Lower leg skin (tissue), 3 donors: Measurements from ENCODE around the gene SFPQ.

ENCODE experiments used
- POLR2A ChIP-seq, 2 donors: fragments of 450-650 bp; IDR thresholded peaks; one replicate each; pipeline ENCODE4 v1.6.1; 2016 to 2017; ENCODE audit warnings: antibody characterized with exemption in 2 of 2, mild to moderate bottlenecking in 1 of 2, moderate library complexity in 1 of 2
- TF ChIP-seq, protein P1 (sequence below), 3 donors: fragments of 450-650 bp; IDR thresholded peaks; one replicate each; pipeline ENCODE4 v1.5.1; 2016; ENCODE audit warnings: antibody characterized with exemption in 3 of 3, mild to moderate bottlenecking in 3 of 3, moderate library complexity in 2 of 3

DNA sequence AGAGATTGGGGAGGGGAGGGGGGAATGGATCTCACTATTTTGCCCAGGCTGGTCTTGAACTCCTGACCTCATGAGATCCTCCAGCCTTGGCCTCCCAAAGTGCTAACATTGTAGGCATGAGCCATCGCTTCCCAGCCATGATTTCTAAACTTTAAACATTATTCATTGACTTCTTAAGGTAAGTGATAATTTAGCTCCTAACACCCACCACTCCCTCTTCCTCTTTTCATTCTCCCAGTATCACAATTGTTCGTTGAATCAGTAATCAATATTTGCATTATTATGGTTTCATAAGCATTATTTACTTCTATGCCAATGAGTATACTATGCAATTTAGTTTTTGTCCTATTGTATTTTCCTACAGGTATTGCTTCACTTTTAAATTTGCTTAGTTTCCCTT, 33.6 kb upstream of the SFPQ start:
- TF ChIP-seq, protein P1, sequence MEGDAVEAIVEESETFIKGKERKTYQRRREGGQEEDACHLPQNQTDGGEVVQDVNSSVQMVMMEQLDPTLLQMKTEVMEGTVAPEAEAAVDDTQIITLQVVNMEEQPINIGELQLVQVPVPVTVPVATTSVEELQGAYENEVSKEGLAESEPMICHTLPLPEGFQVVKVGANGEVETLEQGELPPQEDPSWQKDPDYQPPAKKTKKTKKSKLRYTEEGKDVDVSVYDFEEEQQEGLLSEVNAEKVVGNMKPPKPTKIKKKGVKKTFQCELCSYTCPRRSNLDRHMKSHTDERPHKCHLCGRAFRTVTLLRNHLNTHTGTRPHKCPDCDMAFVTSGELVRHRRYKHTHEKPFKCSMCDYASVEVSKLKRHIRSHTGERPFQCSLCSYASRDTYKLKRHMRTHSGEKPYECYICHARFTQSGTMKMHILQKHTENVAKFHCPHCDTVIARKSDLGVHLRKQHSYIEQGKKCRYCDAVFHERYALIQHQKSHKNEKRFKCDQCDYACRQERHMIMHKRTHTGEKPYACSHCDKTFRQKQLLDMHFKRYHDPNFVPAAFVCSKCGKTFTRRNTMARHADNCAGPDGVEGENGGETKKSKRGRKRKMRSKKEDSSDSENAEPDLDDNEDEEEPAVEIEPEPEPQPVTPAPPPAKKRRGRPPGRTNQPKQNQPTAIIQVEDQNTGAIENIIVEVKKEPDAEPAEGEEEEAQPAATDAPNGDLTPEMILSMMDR (IDR thresholded peaks at IDR 0.05) = no peak
- no peak for TF ChIP-seq POLR2A (IDR thresholded peaks at IDR 0.05)
